ENCODE results near the gene SMAGP.
"Not testable (repeated sequence)": the region's sequence is repeated elsewhere in the genome, so short reads cannot be mapped to it uniquely, and the experiment has no call there.

SMAGP gene, protein sequence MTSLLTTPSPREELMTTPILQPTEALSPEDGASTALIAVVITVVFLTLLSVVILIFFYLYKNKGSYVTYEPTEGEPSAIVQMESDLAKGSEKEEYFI

DNA sequence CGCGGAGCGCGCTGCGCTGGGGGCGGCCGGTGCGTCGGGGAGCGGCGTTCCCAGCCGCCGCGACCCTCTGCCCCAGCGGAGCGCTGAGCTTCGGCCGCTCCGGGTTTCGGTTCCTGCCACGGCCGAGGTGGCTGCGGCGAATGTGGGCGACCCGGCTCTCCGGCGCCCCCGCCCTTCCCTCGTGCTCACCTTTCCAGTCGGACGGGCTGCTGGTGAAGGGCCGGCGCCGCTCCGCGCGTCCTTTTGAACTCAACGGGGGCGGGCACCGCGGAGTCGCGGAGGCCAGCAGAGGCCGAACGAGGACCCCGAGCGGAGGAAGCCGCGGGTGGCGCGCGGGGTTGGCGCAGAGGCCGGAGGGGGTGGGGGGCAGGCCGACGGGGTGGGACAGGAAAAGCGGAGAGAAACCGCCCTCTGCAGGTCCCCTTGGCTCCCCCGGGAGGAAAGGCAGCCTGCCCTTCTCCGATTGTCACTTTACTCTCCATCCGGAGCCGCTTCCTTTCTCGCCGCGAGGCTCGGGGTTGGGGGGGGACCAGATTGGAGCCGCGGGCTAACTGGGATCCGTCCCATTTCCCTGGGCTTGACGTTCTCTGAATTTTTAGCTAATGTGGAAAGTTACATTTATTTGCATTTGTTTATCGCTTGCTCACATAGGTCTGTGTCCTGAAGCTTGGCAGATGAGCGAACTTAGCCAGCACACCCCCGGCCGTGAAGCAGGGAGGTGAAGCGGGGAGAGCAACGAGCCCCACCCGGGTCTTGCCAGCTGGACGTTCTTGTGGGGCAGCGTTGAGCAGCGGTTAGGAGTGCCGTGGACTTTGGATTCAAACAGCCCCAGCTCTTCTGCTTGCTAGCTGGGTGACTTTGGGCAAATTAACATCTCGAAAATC, at the start of gene SMAGP:
Gene SMAGP, minus strand, starts transcription at position 349 of the 884 bp plus-strand sequence. CDS start 1,137 bp downstream, outside the sequence.
- peak; percentile 81 for DNase-seq (ENCODE audit: low read depth, low spot score)

DNA sequence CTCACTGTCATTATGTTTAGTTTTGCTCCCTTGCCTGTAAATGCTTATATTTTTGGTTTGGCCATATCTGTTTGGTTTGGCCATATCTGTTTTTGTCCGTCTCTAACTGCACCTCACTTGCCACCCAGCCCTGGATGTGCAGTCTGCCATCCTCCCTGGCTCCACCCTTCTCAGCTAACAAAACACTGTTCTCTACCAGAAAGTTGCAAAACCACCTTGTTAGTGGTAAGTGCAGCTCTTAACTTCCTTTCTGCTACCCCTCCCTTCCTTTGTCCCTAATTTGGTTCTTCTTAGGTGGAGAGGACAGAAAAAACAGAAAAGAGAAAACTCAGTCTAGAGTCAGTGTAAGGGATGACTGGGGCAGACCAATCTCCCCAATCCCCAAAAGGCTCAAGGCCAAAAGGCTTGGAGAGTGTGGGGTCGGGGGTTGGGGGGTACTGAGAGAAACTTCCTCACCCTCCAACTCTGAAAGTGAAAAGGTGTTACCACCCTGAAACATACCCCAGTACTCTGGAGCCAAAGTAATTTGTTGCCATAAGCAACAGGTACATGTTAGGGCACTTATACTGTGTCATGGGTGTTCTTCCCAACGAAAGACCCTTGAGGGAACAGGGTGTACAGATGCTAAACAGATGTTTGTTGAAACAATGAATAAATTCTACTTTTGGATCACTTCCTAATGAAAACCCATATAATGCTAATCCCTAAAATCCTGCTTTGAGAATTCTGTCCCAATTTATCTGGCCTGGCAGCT, 48.8 kb upstream of the SMAGP start:
- no peak for DNase-seq (ENCODE audit: low read depth, low spot score)

DNA sequence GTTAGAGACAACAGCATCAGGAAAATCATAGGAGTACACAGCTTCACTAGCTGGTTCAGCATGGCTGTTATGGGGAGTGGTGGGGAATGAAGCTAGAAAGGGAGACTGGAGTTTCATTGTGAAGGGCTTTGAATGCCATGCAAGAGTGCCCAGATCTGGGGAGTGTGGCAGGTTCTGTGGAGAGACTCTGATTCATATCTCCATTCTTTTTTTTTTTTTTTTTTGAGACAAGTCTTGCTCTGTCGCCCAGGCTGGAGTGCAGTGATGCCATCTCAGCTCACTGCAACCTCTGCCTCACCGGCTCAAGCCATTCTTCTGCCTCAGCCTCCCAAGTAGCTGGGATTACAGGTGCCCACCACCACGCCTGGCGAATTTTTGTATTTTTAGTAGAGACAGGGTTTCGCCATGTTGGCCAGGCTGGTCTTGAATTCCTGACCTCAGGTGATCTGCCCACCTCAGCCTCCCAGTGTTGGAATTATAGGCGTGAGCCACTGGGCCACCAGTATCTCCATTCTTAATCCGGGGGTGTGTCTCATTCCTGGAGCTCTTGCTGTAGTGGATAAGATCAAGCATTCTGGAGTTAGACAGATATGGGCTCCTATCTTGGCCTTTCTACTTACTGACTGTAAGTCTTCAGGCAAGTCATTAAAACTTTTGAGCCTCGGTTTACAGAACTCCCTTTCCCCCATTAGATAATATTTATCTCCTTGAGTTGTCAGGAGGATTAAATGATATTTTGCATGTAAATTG, 48.0 kb upstream of the SMAGP start:
- DNase-seq (ENCODE audit: low read depth, low spot score) = not testable (repeated sequence)

DNA sequence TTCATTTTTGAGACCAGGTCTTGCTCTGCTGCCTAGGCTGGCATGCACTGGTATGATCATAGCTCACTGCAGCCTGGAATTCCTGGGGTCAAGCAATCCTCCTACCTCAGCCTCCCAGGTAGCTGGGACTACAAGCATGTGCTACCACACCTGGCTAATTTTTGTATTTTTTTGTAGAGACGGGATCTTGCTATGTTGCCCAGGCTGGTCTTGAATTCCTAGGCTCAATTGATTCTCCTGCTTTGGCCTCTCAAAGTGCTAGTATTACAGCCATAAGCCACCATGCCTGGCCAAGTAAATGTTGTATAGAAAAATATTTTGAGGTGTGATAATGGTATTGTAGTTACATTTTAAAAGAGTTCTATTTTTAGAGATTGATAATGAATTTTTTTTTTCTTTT, 41.2 kb upstream of the SMAGP start:
- DNase-seq (ENCODE audit: low read depth, low spot score) = no peak

DNA sequence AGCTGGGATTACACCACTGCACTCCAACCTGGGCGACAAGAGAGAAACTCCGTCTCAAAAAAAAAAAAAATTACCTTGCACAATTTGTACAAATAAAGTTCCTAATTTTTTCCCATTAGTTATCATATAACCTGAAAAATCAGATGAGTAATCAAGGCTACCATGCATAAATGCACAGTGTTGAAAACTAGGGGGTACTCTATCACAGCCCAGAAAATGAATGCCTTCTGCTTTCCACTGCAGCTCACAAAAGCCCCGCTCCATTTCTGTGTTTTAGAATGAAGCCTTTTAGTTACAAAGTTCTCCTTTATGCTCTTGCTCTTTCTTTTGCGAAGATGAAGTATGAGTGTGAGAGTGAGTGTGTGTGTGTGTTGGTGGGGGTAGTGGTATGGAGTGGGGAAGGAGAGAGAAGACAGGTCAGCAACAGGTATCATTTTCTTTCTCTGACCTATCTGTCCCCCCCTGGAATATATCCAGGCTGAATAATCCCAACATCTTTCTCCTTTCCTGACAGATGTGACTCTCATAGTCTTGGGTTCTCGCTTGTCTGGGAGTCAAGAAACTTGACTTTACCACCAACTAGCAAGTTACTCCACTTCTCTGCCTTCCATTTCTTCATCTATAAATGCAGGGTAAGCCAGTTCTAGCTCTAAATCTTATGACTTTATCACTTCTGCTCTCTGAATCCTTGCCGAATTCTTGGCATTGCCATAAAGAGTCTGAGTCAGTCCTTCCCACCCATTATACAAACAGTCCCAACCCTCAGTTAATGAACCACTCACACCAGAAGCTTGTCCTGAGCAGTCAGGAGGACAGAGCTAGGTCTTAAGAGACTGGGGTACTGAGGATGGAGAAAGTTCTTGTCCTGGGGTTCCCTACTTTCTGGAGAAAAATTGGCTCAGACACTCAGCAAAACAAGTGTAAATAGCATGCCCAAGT, 37.7 kb upstream of the SMAGP start:
- DNase-seq (ENCODE audit: low read depth, low spot score) = peak; percentile 89

DNA sequence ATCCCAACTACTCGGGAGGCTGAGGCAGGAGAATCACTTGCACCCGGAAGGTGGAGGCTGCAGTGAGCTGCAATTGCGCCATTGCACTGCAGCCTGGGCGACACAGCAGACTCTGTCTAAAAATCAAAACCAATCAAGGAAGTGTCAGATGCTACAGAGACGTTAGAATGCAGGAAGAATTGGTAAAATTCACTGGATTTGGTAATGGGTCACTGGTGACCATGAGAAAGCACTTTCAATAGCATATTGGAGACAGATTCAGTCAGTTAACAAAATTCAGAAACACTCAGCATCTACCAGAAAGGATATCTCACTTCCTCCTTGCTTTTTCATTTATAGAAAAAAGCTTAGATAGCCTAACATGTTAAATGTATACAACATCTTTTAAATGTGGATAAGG, 36.3 kb upstream of the SMAGP start:
- DNase-seq (ENCODE audit: low read depth, low spot score) = no peak

DNA sequence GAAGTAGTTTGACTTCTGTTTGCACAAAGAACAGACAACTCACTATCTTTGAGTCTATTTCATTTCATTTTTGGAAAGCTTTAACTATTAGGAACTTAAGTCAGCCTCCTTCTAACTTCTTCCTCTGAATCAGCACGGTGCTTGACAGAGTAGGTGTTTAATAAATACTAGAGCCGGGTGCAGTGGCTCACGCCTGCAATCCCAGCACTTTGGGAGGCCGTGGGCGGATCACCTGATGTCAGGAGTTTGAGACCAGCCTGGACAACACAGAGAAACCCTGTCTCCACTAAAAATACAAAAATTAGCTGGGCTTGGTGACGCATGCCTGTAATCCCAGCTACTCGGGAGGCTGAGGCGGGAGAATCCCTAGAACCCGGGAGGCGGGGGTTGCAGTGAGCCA, 30.6 kb upstream of the SMAGP start:
- not testable (repeated sequence) for DNase-seq (ENCODE audit: low read depth, low spot score)

DNA sequence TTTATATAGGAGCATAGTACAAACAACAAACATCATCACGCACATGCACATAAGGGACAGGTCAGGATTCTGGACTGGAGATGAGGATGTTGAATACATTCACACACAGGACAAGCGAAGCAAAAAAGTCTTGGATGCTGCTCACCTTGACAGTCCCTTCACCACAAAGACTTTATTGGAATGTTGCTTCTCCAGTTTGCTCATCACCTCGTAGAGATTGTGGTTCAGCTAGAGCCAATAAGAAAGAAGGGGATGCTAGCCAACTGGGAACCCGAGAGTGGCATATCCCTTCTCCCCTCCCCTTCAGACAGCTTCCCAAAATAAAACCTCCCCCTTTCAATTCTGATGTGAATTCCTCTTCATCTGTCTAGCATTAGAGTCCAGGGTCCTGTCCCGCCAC, 25.4 kb upstream of the SMAGP start:
- no peak for DNase-seq (ENCODE audit: low read depth, low spot score)

DNA sequence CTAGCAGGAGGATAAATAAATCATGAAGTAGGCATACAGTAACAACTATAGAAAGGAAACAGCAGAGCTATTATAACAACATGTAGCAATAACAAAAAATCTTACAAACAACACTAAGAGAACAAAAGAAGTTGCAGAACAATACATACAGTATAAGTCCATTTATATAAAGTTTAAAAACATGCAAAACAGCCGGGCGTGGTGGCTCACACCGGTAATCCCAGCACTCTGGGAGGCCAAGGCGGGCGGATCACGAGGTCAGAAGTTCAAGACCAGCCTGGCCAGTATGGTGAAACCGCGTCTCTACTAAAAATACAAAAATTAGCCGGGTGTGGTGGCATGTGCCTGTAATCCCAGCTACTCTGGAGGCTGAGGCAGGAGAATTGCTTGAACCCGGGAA, 23.9 kb upstream of the SMAGP start:
- not testable (repeated sequence) for DNase-seq (ENCODE audit: low read depth, low spot score)

DNA sequence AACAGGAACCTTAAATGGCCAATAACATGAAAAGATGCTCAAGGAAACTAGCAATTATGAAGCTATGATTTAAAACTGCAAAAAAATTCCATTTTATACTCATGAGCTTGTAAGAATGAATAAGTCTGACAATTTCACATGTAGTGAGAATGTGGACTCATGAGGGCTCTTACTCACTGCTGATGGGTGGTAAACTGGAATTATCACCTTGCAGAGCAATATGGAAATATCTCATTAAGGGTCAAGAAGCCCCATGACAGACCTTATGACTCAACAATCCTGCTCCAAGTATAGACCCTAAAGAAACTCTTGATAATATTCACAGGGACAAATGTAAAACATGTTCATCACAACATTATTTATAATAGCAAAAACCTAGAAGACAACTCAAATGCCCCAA, 23.5 kb upstream of the SMAGP start:
- no peak for DNase-seq (ENCODE audit: low read depth, low spot score)

DNA sequence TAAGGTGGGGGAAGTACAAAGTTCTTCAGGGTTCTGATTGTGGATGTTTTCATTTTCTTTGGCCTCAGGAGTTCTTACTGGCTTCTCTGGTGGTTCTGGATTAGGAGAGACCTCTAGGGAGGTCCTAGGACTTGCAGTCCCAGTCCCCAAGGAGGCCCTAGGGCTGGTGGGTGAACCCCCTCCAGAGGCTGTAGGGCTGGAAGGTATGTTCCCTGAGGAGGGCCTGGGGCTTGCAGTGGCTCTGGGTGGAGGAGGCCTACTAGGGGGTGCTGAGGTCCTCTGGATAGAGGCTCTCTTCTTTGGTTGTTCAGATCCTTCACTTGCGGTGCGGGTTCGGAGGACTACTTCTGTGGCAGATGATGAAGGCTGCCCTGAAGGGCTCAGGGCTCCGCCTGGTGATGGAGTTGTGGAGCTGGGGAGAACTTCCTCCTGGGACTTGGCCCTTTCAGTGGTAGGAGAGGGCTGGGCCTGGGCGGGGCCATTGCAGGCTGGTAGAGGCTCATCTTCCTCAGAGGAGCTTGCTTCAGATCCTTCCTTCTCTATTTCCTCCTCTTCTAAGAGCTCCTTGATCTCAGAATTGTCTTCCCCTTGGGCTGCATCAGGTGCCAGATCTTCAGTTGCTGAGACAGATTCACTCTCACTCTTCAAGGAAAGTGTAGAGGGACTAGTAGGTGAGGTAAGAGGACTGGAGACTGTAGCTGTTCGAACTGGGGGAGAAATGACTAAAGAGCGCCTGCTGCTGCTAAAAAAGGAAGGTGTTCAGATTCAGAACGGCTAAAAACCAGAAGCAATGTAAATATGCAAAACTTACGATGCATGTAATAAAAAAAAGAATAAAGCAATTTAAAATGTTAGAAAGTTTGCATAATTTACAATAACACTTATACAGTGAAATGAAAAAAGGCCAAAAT, 21.6 kb upstream of the SMAGP start:
- not testable (repeated sequence) for DNase-seq (ENCODE audit: low read depth, low spot score)

DNA sequence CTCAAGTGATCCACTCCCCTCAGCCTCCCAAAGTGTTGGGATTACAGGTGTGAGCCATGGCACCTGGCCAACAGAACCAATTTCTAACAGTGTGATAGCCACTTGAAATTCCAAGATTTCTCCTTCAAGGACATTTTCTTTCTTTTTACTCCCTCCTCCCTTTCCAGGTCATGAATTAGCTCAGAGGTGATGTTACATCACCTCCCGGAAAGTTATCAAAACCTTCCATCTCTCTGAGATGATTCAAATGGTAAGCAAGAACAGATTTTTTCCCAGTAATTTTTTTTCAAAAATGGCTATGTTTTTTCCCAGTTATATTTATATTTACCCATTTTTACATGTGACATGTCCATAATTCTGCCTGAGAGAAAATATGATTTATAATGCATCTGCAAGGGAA, 15.6 kb upstream of the SMAGP start:
- DNase-seq (ENCODE audit: low read depth, low spot score) = no peak

DNA sequence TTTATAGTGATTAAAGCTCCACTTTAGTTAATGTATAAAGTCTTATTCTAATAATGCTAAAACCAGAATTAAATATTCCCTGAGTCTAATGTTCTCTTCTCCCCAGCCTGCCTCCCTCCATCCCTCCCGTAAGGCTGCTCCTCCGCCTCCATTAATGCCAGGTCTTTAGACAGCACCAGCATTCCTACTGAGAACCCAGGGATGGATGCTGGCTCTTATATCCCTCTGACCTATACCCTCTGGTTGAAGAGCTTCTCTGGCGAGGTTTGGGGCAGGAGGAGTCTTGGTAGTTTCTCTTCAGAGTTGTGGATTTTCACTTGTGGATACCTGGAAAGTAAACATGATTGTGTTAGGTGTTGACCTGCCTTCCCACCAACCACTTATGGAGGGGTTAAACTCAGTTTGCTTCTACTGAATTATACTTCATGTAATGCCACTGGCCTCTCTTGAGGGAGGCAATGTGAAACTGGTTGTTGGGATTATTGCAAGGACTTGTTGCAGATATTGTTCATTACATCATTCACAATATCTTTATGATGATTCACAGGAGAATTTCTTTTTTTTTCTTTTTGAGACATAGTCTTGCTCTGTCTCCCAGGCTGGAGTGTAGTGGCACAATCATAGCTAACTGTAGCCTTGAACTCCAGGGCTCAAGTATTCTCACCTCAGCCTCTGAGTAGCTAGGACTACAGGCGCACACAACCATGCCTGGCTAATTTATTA, 11.1 kb upstream of the SMAGP start:
- peak; percentile 9 for DNase-seq (ENCODE audit: low read depth, low spot score)

DNA sequence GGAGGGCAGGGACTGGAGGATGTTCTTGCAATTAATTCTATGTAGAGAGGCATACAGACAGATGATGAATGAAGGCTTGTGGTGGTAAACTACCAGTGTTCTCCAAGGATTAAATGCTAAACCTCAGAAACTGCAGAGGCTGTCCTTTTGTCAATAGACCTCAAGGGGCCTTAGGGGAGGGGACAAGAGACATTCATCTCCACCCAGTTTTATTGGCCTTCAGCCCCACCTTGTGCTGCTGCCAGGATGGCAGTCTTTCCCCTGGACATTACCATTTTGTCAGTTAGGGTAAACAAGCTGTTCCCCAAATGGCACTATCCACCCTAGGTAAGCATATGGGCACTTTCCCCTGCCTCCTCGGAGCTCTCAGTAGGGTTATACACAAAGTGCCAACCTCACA, 4.9 kb upstream of the SMAGP start:
- DNase-seq (ENCODE audit: low read depth, low spot score) = no peak

DNA sequence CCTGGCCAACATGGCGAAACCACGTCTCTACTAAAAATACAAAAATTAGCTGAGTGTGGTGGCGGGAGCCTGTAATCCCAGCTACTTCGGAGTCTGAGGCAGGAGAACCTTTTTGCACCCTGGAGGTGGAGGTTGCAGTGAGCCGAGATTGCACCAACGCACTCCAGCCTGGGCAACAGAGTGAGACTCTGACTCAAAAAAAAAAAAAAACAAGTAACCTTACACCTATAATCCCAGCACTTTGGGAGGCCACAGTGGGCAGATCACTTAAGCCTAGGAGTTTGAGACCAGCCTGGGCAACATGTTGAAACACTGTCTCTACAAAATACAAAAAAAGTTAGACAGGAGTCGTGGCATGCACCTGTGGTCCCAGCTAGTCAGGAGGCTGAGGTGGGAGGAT, 2.6 kb upstream of the SMAGP start:
- DNase-seq (ENCODE audit: low read depth, low spot score) = not testable (repeated sequence)

DNA sequence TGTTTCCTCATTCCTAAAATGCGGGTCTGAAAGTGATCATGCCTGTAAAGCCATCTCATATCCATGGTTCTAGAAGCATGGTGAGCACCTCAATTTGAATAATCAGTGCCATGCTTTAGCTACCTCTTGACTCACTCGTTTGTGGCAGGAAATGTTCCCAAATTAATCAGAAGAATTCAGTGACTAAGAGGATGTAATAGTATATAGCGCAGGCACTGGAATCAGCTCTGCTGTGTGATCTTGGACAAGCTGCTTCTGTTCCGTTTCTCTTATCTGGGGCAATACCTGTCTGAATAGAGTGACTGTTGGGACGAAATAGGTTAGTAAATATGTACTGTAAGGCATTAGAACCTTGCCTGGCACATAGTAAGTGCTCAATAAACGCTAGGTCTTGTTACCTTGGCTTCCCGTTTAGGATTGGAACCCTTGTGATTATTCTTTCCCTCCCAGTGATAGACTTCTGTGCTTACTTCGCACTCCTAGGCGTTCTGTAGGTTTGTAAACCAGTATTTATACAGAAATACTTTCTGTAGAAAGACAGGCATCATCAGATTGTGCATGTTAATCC, 820 bp upstream of the SMAGP start:
- DNase-seq (ENCODE audit: low read depth, low spot score) = peak; percentile 85

DNA sequence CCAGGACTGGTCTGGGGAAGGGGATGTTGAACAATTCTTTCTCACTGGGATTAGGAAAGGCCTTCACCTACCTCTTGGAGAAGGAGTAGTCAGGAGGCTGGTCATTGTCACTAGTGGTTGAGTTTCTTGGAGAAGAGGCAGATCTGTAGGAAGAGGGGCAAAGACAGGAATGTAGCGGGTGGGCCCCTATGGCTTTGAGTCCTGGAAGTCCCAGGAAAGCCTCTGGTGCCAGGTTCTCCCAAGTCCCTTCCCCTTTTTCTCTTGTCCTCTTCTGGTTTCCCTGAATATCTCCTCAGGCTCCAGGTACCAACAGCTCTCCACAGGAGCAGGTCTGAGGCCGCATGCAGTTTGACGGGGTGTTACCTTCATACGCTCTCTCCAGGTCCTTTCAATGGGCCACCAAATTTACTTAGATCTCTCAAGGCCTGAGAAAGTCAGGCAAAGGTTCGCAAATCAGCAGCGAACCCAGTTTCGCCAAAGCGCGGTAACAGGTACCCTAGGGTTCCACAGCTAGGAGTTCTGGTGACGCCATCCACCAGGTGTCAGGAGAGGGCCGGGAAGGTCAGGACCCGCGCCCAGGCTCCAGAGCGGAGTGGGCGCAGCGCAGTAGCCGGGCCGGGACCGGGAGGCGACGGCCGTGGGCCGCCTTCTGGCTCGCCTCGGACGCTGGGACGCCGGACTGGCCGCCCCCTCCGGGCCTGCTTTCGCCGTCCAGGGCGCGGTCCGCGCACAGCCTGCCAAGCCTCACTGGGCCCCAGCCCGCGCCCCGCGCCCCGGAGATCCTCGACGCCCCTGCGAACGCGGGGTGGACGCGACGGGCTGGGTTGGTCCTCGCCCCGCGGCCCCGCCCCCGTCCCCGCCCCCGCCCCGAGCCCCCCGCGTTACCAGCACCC, 795 bp downstream of the SMAGP start:
- DNase-seq (ENCODE audit: low read depth, low spot score) = peak; percentile 77

DNA sequence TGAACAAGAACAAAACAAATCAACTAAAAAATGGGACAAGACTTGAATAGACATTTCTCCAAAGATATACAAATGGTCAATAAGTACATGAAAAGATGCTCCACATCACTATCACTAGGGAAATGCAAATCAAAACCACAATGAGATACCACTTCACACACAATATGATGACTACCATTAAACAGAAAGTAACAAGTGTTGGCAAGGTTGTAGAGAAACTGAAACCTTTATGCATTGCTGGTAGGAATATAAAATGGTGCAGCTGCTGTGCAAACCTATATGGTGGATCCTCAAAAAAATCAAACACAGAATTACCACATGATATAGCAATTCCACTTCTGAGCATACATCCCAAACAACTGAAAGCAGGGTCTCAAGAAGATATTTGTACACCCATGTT, 5.2 kb downstream of the SMAGP start:
- DNase-seq (ENCODE audit: low read depth, low spot score) = no peak

All from astrocyte of the hippocampus (primary cell).